GM18861 (cell line): ENCODE measurements around the gene UBD.

ENCODE experiments used
- ATAC-seq: cut with Tn5 transposase; IDR thresholded peaks from one replicate; pipeline ENCODE4 v1.9.1; 2021; ENCODE audit not compliant: unreplicated experiment

The UBD gene

GRCh38 chr6:29561606-29562181 is 2.2 kb upstream of the UBD start:
- ATAC-seq: no peak

- ATAC-seq: no peak
These were observed 1.6 kb upstream of the UBD start for GRCh38 chr6:29561091-29561490.

DNA sequence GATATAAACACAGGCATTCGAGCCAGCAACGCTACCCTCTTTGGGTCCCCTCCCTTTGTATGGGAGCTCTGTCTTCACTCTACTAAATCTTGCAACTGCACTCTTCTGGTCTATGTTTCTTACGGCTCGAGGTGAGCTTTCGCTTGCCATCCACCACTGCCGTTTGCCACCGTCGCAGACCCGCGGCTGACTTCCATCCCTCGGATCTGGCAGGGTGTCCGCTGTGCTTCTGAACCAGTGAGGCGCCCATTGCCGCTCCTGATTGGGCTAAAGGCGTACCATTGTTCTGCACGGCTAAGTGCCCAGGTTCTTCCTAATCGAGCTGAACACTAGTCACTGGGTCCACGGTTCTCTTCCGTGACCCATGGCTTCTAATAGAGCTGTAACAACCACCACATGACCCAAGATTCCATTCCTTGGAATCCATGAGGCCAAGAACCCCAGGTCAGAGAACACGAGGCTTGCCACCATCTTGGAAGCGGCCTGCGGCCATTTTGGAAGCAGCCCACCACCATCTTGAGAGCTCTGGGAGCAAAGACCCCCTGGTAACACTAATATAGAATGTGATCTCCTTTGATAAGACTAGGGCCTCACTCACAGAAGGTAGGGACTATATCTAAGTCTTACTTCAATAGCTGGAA is 973 bp downstream of the UBD start:
- no peak for ATAC-seq

- no peak for ATAC-seq
These were observed 2.2 kb downstream of the UBD start for GRCh38 chr6:29557320-29557719.

DNA sequence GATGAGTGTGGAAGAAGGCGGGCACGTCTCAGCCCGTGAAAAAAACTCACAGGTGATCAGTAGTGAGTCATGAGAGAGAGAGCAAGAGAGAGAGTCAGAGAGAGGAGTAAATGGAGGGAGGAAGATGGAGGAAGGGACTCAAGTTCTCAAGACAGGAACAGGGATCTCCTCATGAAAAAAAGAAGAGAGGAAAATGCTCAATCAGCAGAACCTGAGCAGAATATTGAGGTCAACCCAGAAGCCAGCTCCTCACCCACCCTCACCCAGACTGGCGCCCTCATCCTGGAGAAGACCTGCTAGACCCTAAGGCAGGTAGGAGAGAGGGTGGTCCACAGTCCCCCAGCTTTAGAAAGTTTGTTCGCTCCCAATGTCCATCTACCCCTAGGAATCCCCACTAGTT is 4.8 kb downstream of the UBD start:
- no peak for ATAC-seq

DNA sequence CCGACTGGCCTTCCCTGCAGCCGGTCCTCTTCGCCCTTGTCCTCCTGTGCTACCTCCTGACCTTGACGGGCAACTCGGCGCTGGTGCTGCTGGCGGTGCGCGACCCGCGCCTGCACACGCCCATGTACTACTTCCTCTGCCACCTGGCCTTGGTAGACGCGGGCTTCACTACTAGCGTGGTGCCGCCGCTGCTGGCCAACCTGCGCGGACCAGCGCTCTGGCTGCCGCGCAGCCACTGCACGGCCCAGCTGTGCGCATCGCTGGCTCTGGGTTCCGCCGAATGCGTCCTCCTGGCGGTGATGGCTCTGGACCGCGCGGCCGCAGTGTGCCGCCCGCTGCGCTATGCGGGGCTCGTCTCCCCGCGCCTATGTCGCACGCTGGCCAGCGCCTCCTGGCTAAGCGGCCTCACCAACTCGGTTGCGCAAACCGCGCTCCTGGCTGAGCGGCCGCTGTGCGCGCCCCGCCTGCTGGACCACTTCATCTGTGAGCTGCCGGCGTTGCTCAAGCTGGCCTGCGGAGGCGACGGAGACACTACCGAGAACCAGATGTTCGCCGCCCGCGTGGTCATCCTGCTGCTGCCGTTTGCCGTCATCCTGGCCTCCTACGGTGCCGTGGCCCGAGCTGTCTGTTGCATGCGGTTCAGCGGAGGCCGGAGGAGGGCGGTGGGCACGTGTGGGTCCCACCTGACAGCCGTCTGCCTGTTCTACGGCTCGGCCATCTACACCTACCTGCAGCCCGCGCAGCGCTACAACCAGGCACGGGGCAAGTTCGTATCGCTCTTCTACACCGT is 6.1 kb downstream of the UBD start:
- ATAC-seq: no peak

- peak; percentile 84 for ATAC-seq
These were observed 7.0 kb downstream of the UBD start for GRCh38 chr6:29552512-29553051.

DNA sequence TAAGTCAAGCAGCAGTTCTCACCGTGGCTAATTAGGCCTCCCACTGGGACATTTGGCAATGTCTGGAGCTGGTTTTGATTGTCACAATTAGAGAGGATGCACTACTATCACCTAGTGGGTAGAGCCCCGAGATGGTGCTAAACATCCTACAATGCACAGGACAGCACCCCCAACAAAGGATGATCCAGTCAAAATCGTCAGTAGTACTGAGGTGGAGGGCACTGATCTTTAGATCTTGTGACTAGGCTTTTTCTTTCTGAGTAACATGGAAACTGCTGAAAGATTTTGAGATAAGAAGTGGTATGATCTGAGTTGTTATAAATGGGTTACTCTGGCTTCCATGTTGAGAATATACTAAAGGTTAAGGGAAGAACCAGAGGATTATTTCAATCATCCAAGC is 12.0 kb downstream of the UBD start:
- no peak for ATAC-seq

DNA sequence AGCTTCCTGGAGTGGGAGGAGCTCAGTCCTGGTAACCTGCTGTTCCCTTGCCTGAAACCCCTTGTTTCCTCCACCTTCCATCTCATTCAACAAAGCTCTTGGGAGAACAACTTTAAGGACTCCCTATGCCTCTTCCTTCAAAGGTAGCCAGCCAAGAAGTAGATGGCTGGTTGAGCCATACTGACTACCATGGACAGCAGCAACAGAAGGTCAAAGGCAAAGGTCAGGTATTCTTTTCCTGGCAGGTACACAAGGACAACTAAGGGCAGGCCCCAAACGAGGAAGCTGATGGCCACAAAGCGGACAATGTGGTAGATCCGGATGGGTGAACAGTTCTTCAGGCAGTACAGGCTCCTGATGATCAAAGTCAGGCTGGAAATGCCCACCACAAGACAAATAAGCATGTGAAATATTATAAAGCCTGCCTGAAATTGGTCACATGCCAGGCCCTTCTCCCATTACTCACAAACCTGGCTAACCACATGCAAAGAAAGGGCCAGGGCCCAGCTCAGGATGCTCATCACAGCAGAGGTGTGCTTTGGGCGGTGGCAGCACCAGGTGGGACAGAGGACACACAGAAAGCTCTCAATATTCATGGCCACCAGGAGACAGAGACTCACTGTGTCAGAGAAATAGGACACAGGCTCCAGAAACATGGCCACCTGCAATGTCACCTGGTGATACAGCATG is 21.7 kb downstream of the UBD start:
- no peak for ATAC-seq

GRCh38 chr6:29532320-29532951 is 27.1 kb downstream of the UBD start:
- ATAC-seq: no peak

DNA sequence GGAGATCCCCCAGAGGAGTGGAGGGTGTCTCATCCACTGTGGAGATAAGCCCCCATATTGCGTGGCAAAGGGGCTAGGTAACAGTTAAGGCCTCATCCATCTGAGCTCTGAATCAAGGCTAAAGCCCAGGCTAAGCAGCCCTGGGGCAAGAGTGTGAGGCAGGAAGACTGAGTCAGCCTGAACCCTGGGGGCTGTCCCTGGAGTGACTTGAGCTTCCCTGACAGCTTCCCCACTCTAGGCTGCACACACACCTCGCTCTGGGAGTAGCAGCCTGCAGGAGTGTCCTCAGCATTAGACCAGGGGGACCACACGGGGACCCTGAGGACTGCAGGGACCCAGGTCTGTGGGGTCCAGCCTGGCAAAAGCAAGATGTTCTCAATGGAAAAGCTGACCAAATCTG is 27.9 kb downstream of the UBD start:
- ATAC-seq: no peak

GRCh38 chr6:29530671-29531310 is 28.7 kb downstream of the UBD start:
- ATAC-seq: no peak

DNA sequence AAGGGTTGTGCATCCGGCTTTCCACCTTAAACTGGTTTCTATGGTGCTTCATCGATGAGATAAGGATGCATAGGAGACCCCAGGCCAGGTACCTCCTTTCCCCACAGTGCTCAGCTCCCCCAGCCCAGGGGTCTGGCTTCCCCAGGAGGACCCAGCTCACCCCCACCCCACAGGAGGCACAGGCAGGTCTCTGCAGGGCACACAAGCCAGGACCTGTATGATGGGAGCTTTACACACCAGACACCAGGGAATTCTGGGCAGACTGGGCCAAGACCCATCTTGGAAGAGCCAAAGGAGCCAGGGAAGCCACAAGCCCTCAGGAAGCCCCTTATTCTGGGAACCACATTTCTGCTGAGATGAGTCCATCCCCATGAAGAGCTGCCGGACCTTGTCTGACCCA is 29.6 kb downstream of the UBD start:
- no peak for ATAC-seq

GRCh38 chr6:29528988-29529560 is 30.5 kb downstream of the UBD start:
- no peak for ATAC-seq

- ATAC-seq: no peak
These were observed 31.1 kb downstream of the UBD start for GRCh38 chr6:29528300-29528931.

DNA sequence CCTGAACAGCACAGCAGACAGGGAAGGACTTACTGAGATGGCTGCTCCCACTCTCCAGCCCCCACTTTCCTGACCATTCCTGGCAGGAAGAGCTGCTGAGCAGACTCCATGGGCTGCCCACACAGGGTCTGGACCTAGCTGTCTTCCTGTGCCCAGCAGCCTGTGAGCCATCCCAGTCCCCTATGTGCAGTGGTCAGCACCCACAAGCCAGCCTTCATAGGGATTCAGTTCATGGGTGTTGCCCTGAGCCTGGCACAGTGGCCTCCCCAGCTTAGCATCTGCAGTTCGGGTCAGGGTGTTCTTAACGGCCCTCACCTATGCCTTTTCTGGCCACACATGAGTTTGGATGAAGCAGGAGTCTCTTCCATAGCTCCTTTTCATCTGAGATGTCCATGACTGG is 32.0 kb downstream of the UBD start:
- no peak for ATAC-seq

- no peak for ATAC-seq
These were observed 32.4 kb downstream of the UBD start for GRCh38 chr6:29527126-29527525.

DNA sequence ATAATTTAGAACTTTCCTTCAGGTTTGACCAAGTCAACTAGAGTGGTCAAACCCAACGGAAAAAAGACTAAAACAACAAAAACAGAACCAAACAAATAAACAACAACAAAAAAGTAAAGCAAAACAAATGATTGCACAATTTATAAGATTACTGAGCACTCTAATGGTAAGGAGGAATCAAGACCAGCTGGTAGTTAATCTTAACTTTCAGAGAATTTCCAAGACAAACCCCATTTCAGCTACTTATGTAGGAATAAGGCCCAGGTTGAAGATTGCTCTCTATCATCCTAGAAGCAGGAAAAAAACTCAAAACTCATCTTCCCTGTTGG is 34.3 kb downstream of the UBD start:
- no peak for ATAC-seq

DNA sequence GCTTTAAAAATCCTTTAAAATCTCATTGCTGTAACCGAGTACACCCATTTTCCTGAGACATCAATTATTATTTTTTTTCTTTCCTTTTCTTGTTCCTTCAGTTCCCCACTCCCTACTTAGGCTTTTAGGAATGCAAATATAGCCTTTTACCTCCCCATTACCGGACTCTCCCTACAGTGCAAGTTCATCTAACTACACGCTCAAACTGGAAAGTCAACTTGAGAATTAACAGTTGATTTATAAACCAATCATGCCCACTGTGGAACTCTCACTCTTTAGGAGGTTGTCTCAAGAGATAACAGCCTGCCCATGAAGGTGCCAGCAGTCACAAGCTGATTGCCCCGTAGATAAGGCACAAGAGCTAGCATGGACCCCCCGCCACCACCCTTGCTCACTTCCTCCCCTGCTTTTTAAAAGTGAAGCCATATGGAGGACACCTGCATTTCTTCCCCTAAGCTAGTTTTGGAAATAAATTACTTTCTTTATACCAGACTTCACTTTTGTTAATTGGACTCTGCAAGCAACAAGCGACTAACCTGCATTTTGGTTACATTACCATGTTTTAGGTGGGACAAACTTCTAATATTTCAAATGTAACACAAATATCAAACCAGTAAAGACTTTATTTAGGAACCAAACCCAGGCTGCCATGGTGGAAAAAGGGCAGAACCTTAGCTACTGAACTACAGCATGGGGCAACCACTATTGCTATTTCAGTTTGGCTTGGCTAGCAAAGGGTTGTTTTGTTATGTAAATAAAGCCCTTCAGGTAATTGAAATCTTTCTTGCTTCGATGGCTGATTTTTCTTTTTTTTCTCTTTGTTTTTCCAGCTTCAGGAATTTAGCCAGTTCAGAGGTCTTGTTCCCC is 34.9 kb downstream of the UBD start:
- no peak for ATAC-seq
